22Rv1 (cell line): ENCODE data around the gene HOXB2.

Experiments
- ZFX ChIP-seq: fragments of 450-650 bp; IDR thresholded peaks from 2 replicates; pipeline ENCODE4 v1.6.1; 2017; ENCODE audit warnings: antibody characterized with exemption, borderline replicate concordance
- TF ChIP-seq, protein P1 (sequence below): fragments of 450-650 bp; IDR thresholded peaks from 2 replicates; pipeline ENCODE4 v1.5.1; 2017; ENCODE audit warnings: mild to moderate bottlenecking

DNA sequence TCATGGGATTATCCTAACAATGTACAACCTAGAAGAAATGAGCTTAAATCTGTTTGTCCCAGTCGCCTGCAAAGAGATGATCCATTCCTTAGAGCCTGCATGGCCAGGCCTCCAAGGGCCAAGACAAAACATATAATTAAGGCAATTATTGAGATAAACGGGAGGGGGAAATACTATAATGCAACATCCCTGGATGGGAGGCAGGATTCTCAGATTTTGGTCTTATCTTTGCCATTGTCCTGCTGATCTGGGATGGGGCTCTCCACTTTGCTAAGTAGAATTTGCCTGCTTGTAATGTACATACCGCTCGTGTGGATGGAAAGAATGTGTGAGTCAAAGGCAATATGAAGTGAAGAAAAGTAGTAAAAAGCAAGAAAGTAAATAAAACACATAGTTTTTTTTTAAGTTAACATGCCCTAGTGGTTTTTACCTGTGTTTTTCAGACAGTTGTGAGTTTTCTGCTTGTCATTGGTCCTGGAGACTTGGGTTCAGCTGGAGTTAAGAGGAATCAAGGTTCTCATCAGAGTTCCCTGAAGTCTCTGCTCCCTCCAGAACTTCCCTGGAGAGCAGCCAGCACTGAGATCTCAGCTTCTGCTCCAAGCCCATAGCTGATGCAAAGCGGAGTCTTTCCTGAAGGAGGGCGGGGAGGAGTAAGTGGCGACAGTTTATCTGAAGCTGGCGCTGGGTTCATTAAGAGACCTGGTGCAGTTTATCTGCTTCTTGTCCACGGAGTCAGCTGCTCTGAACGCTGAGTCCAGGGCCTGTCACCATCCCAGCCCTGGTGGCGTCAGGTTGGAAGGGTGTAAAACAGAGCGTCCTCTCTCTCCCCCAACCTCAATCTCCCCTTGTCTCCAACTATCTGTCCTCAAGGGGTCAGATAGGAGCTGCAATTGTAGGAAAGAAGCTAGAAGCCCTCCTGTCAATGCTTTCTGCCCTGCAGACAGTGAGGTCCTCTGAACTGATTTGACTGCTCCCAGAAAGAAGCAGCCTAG is 44.2 kb downstream of the HOXB2 start:
- TF ChIP-seq, protein P1, sequence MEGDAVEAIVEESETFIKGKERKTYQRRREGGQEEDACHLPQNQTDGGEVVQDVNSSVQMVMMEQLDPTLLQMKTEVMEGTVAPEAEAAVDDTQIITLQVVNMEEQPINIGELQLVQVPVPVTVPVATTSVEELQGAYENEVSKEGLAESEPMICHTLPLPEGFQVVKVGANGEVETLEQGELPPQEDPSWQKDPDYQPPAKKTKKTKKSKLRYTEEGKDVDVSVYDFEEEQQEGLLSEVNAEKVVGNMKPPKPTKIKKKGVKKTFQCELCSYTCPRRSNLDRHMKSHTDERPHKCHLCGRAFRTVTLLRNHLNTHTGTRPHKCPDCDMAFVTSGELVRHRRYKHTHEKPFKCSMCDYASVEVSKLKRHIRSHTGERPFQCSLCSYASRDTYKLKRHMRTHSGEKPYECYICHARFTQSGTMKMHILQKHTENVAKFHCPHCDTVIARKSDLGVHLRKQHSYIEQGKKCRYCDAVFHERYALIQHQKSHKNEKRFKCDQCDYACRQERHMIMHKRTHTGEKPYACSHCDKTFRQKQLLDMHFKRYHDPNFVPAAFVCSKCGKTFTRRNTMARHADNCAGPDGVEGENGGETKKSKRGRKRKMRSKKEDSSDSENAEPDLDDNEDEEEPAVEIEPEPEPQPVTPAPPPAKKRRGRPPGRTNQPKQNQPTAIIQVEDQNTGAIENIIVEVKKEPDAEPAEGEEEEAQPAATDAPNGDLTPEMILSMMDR, result no peak
- TF ChIP-seq ZFX, result no peak
